PC-9 (cell line): ENCODE results near the gene NUTF2. TPM values are rescaled to one million over a fixed set of nuclear protein-coding genes. Genes with fewer than 3 reads are reported as not detected.

Source experiments
- BruUV-seq: library from RNA; stranded (reverse); fragments of 400-500 nt; replicated peaks from 2 replicates; lab custom pipeline; 2021; lab: Mats Ljungman, UMichigan
- CTCF ChIA-PET: fragments of 300-600 bp; sonication (Branson Sonifier 250); formaldehyde crosslinking; loops from one replicate; lab custom pipeline; 2022; ENCODE audit warnings: antibody characterized with exemption; lab: Charles Lee
- POLR2A ChIA-PET: fragments of 300-600 bp; sonication (Branson Sonifier 250); formaldehyde crosslinking; loops from one replicate; lab custom pipeline; 2022; ENCODE audit warnings: antibody characterized with exemption; ENCODE audit not compliant: unreplicated experiment; lab: Charles Lee
- DNase-seq, 2 experiments: peaks; one replicate each; pipeline versions ENCODE4 v3.0.0 to v3.0.0-alpha.2; 2015 to 2022; ENCODE audit warnings: mixed read lengths in 1 of 2
- H2AFZ ChIP-seq: fragments of 200-600 bp; sonication (generic); 2 replicates; pipeline ENCODE4 v1.8.1; 2017; ENCODE audit warnings: antibody characterized with exemption
- H3F3A ChIP-seq: fragments of 200-600 bp; sonication (generic); 2 replicates; pipeline ENCODE4 v1.8.1; 2017; ENCODE audit warnings: antibody characterized with exemption, mild to moderate bottlenecking, low read depth; ENCODE audit not compliant: insufficient read depth
- H3K27ac ChIP-seq: fragments of 200-600 bp; sonication (generic); 2 replicates; pipeline ENCODE4 v1.6.1; 2016; ENCODE audit warnings: mixed run types
- H3K27me3 ChIP-seq: fragments of 200-600 bp; sonication (generic); 2 replicates; pipeline ENCODE4 v1.6.1; 2016; ENCODE audit warnings: low read depth, mixed run types; ENCODE audit not compliant: insufficient read depth
- H3K36me3 ChIP-seq: fragments of 200-600 bp; sonication (generic); 2 replicates; pipeline ENCODE4 v1.6.1; 2016; ENCODE audit warnings: low read depth, mixed run types
- H3K4me1 ChIP-seq: fragments of 200-600 bp; sonication (generic); replicated peaks from 2 replicates; pipeline ENCODE4 v1.6.1; 2016; ENCODE audit warnings: mixed run types; ENCODE audit not compliant: insufficient read depth
- H3K4me2 ChIP-seq: fragments of 200-600 bp; sonication (generic); 2 replicates; pipeline ENCODE4 v1.6.1; 2017; ENCODE audit warnings: mixed run types
- H3K4me3 ChIP-seq: fragments of 200-600 bp; sonication (generic); 2 replicates; pipeline ENCODE4 v1.6.1; 2016; ENCODE audit warnings: mixed run types
- H3K79me2 ChIP-seq: fragments of 200-600 bp; sonication (generic); 2 replicates; pipeline ENCODE4 v1.6.1; 2017; ENCODE audit warnings: low read depth, mixed run types
- H3K9me2 ChIP-seq: fragments of 200-600 bp; sonication (generic); 2 replicates; pipeline ENCODE4 v1.8.1; 2017; ENCODE audit warnings: mild to moderate bottlenecking; ENCODE audit not compliant: insufficient read depth
- H3K9me3 ChIP-seq: fragments of 200-600 bp; sonication (generic); 2 replicates; pipeline ENCODE4 v1.8.1; 2016; ENCODE audit warnings: low read depth; ENCODE audit not compliant: insufficient read depth
- H4K20me1 ChIP-seq: fragments of 200-600 bp; sonication (generic); 2 replicates; pipeline ENCODE4 v1.8.1; 2017; ENCODE audit not compliant: insufficient read depth
- CTCF ChIP-seq: fragments of 200-600 bp; sonication (generic); conservative IDR thresholded peaks from 2 replicates; pipeline ENCODE4 v1.6.1; 2017; ENCODE audit warnings: mixed run types, antibody characterized with exemption, mild to moderate bottlenecking, moderate library complexity
- EZH2 ChIP-seq: fragments of 200-600 bp; sonication (generic); IDR thresholded peaks from 2 replicates; pipeline ENCODE4 v1.8.0; 2017; ENCODE audit warnings: antibody characterized with exemption, low read depth
- intact Hi-C: fragments of 100-400 bp; cut with micrococcal nuclease; formaldehyde crosslinking; loops from one replicate; pipeline ENCODE4 v1.10.0; 2022; ENCODE audit not compliant: unreplicated experiment
- total RNA-seq: library from RNA; stranded (reverse); gene quantifications from 2 replicates; pipeline ENCODE4 v1.2.3, GENCODE V29; 2021

The NUTF2 gene
- total RNA-seq, 1 experiment from 2014 or later: 147 TPM

- no TSS peak for BruUV-seq
- POLR2A ChIA-PET: interaction anchor here (0.5 kb wide), 1 partner anchor 38 kb away, joined by 3 read pairs; no protein-coding TSS in a partner anchor
Measured at GRCh38 chr16:67897231-67897630, 50.5 kb downstream of the NUTF2 start.

GRCh38 chr16:67901734-67902133, 55.0 kb downstream of the NUTF2 start:
- Histone ChIP-seq H3K4me1 (no peaks in the 10 kb centered on the region), H3K4me2 (no peak overlapping the region), H3K9me3 (no peaks in the 10 kb centered on the region), H3K27ac (no peak overlapping the region), H3K36me3 (no peaks in the 10 kb centered on the region), H3K9me2 (no peaks in the 10 kb centered on the region), H2AFZ (no peak overlapping the region), H3K79me2 (peaks cover 21% of the 10 kb centered on the region), H3F3A (no peaks in the 10 kb centered on the region), H3K27me3 (no peaks in the 10 kb centered on the region), H4K20me1 (peaks cover 27% of the 10 kb centered on the region), H3K4me3 (no peak overlapping the region)
- BruUV-seq: no TSS peak
- intact Hi-C loops: no loop called here
- TF ChIP-seq EZH2 (no peak), CTCF (no peak)
- ChIA-PET POLR2A (no interaction called here), CTCF (no interaction called here)
- DNase-seq: no peak

More at GRCh38 chr16:67897231-67897630, 50.5 kb downstream of the NUTF2 start:
- peaks cover 28% of the 10 kb centered on the region for H4K20me1 ChIP-seq
- no peak for DNase-seq
- H3F3A ChIP-seq: peaks cover 14% of the 10 kb centered on the region; the same call in 1 of the 2 replicates
- no peaks in the 10 kb centered on the region for H3K9me2 ChIP-seq
- intact Hi-C loops: no loop called here
- H2AFZ ChIP-seq: no peak overlapping the region
- CTCF ChIA-PET: no interaction called here
- H3K36me3 ChIP-seq: no peaks in the 10 kb centered on the region
- H3K4me3 ChIP-seq: no peak overlapping the region
- H3K27ac ChIP-seq: no peak overlapping the region
- H3K4me2 ChIP-seq: no peak overlapping the region
- no peaks in the 10 kb centered on the region for H3K27me3 ChIP-seq
- peaks cover 13% of the 10 kb centered on the region for H3K4me1 ChIP-seq
- TF ChIP-seq EZH2: no peak
- no peak for TF ChIP-seq CTCF
- peaks cover 57% of the 10 kb centered on the region for H3K79me2 ChIP-seq
- no peaks in the 10 kb centered on the region for H3K9me3 ChIP-seq

DNA sequence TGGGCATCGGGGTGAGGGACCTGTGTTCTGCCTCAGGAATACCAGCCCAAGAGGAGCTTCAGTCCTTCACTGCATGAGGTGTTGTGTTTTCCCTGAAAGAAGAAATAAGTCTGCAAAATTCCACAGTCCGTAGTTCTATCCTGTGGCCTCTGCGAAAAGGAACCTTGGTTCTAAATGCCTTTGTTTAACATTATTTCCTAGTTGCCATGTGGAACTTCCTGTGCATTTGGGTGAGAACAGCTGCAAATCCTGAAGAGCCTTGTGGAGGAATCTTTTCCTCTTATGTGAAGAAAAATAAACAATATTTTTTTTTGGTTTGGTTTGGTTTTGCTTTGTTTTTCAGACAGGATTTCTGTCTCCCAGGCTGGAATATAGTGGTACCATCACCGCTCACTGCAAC, 56.1 kb downstream of the NUTF2 start:
- TF ChIP-seq EZH2: no peak
- Histone ChIP-seq H3K36me3 (no peaks in the 10 kb centered on the region), H3K4me2 (no peak overlapping the region), H4K20me1 (peaks cover 23% of the 10 kb centered on the region), H3K27me3 (no peaks in the 10 kb centered on the region), H3K9me2 (no peaks in the 10 kb centered on the region), H3F3A (no peaks in the 10 kb centered on the region), H3K27ac (no peak overlapping the region), H2AFZ (no peak overlapping the region), H3K4me3 (no peak overlapping the region), H3K4me1 (no peaks in the 10 kb centered on the region), H3K79me2 (peaks cover 10% of the 10 kb centered on the region), H3K9me3 (no peaks in the 10 kb centered on the region)
- ChIA-PET POLR2A (no interaction called here), CTCF (no interaction called here)
- DNase-seq: no peak
- no TSS peak for BruUV-seq
- intact Hi-C loops: no loop called here
